ENCODE data around the gene SAMD7.

The SAMD7 gene

DNA sequence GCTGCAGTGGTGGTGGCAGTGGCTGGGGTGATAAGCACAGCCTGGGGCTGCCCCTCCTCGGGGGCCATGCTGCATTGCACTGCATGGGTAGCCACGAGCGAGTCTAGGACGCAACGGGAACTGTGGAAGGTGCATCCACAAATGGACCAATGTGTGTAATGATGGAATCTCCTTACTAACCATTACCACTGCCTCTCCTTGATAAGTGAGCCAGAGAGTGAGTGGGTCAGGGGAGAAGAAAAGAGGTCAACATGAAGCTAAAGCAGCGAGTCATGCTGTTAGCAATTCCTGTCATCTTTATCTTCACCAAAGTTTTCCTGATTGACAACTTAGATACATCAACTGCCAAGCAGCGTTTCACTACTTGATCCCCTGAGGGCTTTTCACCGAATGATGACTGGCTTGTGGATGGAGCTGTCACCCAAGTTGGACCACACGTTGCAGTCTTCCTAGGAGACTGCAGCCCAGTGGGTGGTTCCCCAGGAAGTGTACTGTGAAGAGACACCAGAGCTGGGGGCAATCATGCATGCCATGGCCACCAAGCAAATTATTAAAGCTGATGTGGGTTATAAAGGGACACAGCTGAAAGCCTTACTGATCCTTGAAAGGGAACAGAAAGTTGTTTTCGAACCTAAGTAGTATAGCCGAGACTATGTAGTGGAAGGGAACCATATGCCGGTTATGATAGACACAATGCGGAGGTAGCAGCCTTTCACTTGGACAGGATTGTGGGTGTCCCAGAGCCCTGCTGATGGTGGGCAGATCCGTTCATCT, 20.6 kb downstream of the SAMD7 start:
- in situ Hi-C loops (cut with MboI; ENCODE audit: low sequenced_read_pairs): no loop called here
- Histone ChIP-seq H3K4me1 (no peaks in the 10 kb centered on the region), H3K9me3 (no peaks in the 10 kb centered on the region), H3K36me3 (replicated peaks) (no peaks in the 10 kb centered on the region), H3K27me3 (ENCODE audit: low read depth) (peaks cover 4% of the 10 kb centered on the region; the same call in 1 of the 2 replicates), H3K4me3 (no peak overlapping the region)
- no peak for DNase-seq (ENCODE audit: low spot score in 2 of 2)

DNA sequence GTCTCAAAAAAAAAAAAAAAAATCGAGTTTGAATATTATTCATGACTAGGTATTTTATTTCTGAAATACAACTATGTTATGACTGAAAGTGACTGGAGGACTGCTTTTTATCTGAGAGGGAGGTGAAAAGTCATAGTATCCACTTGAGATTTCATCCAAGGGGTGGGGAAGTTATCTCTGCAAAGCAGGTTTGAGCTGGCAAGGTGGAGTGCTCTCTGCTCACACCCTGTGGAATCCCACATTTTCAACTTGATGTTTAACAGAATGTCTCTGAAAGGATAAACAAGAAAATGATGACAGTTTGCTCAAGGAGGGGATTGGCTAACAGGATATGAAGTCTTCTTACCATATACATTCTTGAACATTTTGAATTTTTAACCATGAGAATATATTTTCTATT, 27.9 kb downstream of the SAMD7 start:
- H3K4me1 ChIP-seq: no peaks in the 10 kb centered on the region
- no peaks in the 10 kb centered on the region for H3K36me3 ChIP-seq (replicated peaks)
- no peaks in the 10 kb centered on the region for H3K9me3 ChIP-seq
- H3K4me3 ChIP-seq: no peak overlapping the region
- peaks cover 4% of the 10 kb centered on the region; the same call in 1 of the 2 replicates for H3K27me3 ChIP-seq (ENCODE audit: low read depth)
- DNase-seq (ENCODE audit: low spot score in 2 of 2): no peak
- in situ Hi-C loops (cut with MboI; ENCODE audit: low sequenced_read_pairs): no loop called here

- H3K4me3 ChIP-seq: no peak overlapping the region
- no peaks in the 10 kb centered on the region for H3K9me3 ChIP-seq
- DNase-seq (ENCODE audit: low spot score in 2 of 2): no peak
- H3K4me1 ChIP-seq: no peaks in the 10 kb centered on the region
- in situ Hi-C loops (cut with MboI; ENCODE audit: low sequenced_read_pairs): no loop called here
- H3K36me3 ChIP-seq (replicated peaks): no peaks in the 10 kb centered on the region
- peaks cover 4% of the 10 kb centered on the region; the same call in 1 of the 2 replicates for H3K27me3 ChIP-seq (ENCODE audit: low read depth)
Measured at GRCh38 chr3:169939751-169940150, 28.4 kb downstream of the SAMD7 start.

- in situ Hi-C loops (cut with MboI; ENCODE audit: low sequenced_read_pairs): no loop called here
- Histone ChIP-seq H3K4me3 (no peak overlapping the region), H3K4me1 (no peaks in the 10 kb centered on the region), H3K36me3 (replicated peaks) (no peaks in the 10 kb centered on the region), H3K27me3 (ENCODE audit: low read depth) (no peaks in the 10 kb centered on the region), H3K9me3 (no peaks in the 10 kb centered on the region)
- DNase-seq (ENCODE audit: low spot score in 2 of 2): no peak
Measured at GRCh38 chr3:169940470-169941181, 29.3 kb downstream of the SAMD7 start.

GRCh38 chr3:169945313-169945712, 33.9 kb downstream of the SAMD7 start:
- no peak for DNase-seq (ENCODE audit: low spot score in 2 of 2)
- Histone ChIP-seq H3K36me3 (replicated peaks) (no peaks in the 10 kb centered on the region), H3K4me3 (no peak overlapping the region), H3K9me3 (no peaks in the 10 kb centered on the region), H3K27me3 (ENCODE audit: low read depth) (no peaks in the 10 kb centered on the region), H3K4me1 (no peaks in the 10 kb centered on the region)
- in situ Hi-C loops (cut with MboI; ENCODE audit: low sequenced_read_pairs): no loop called here

- in situ Hi-C loops (cut with MboI; ENCODE audit: low sequenced_read_pairs): no loop called here
- Histone ChIP-seq H3K27me3 (ENCODE audit: low read depth) (no peaks in the 10 kb centered on the region), H3K9me3 (no peaks in the 10 kb centered on the region), H3K4me3 (no peak overlapping the region), H3K4me1 (no peaks in the 10 kb centered on the region), H3K36me3 (replicated peaks) (no peaks in the 10 kb centered on the region)
- no peak for DNase-seq (ENCODE audit: low spot score in 2 of 2)
Measured at GRCh38 chr3:169946336-169946735, 35.0 kb downstream of the SAMD7 start.

- Histone ChIP-seq H3K9me3 (no peaks in the 10 kb centered on the region), H3K4me3 (no peak overlapping the region), H3K4me1 (no peaks in the 10 kb centered on the region), H3K27me3 (ENCODE audit: low read depth) (no peaks in the 10 kb centered on the region), H3K36me3 (replicated peaks) (no peaks in the 10 kb centered on the region)
- no peak for DNase-seq (ENCODE audit: low spot score in 2 of 2)
- in situ Hi-C loops (cut with MboI; ENCODE audit: low sequenced_read_pairs): no loop called here
Measured at GRCh38 chr3:169948559-169949448, 37.4 kb downstream of the SAMD7 start.

DNA sequence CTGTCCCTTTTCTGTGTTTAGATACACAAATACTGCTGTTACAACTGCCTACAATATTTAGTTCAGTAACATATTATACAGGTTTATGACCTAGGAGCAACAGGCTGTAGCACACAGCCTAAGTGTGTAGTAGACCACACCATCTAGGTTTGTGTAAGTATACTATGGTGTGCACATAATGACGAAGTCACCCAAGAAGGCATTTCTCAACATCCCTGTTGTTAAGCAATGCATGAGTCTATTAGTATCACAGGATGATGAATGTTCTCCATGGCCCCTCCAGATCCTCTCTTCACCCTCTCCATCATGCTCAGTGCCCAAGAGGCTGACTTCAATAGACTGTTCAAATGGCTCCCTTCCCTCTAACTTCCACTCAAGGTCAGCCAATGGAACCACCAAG, 40.7 kb downstream of the SAMD7 start:
- Histone ChIP-seq H3K27me3 (ENCODE audit: low read depth) (no peaks in the 10 kb centered on the region; the same call in 1 of the 2 replicates), H3K4me3 (no peak overlapping the region), H3K36me3 (replicated peaks) (no peaks in the 10 kb centered on the region), H3K4me1 (no peaks in the 10 kb centered on the region), H3K9me3 (no peaks in the 10 kb centered on the region)
- no peak for DNase-seq (ENCODE audit: low spot score in 2 of 2)
- in situ Hi-C loops (cut with MboI; ENCODE audit: low sequenced_read_pairs): no loop called here

DNA sequence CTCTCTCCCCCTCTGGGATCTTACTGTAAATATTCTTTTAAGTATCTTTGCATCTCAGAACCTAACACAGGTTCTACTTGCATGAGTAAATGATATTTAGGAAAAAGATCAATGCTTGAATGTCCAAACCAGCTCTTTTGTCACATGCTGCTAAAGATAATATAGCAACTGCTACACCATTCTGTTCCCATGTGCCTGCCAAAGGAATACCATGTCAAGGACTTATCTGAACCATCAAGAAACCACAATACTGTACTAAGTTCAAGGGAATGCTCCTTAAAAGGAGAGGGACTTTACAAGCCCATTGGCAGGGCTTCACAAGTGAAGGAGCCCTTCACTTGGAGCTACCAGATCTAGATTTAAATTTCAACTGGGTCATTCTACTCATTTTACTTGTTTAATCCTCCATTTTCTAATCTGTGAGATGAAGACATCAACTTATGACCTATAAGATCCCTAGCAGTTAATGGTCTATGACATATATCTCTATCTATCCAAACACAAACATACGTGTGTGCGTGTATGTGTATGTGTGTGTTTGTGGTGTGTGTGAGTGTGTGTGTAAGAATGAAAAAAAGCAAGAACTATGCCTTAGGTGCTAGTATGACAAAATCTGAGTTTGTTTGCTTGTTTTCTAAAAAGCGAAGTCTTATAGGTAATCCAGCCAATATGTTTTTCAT, 42.2 kb downstream of the SAMD7 start:
- no peaks in the 10 kb centered on the region for H3K9me3 ChIP-seq
- H3K36me3 ChIP-seq (replicated peaks): no peaks in the 10 kb centered on the region
- in situ Hi-C loops (cut with MboI; ENCODE audit: low sequenced_read_pairs): no loop called here
- H3K27me3 ChIP-seq (ENCODE audit: low read depth): no peaks in the 10 kb centered on the region; the same call in 1 of the 2 replicates
- no peaks in the 10 kb centered on the region for H3K4me1 ChIP-seq
- H3K4me3 ChIP-seq: no peak overlapping the region
- DNase-seq (ENCODE audit: low spot score in 2 of 2): no peak

- no peak overlapping the region for H3K4me3 ChIP-seq
- no peaks in the 10 kb centered on the region for H3K9me3 ChIP-seq
- H3K36me3 ChIP-seq (replicated peaks): no peaks in the 10 kb centered on the region
- no peaks in the 10 kb centered on the region for H3K4me1 ChIP-seq
- no peak for DNase-seq (ENCODE audit: low spot score in 2 of 2)
- in situ Hi-C loops (cut with MboI; ENCODE audit: low sequenced_read_pairs): no loop called here
- no peaks in the 10 kb centered on the region; the same call in 1 of the 2 replicates for H3K27me3 ChIP-seq (ENCODE audit: low read depth)
Measured at GRCh38 chr3:169954142-169954756, 42.9 kb downstream of the SAMD7 start.

GRCh38 chr3:169955406-169955805, 44.0 kb downstream of the SAMD7 start:
- Histone ChIP-seq H3K27me3 (ENCODE audit: low read depth) (no peaks in the 10 kb centered on the region; the same call in 1 of the 2 replicates), H3K4me1 (no peaks in the 10 kb centered on the region)

DNA sequence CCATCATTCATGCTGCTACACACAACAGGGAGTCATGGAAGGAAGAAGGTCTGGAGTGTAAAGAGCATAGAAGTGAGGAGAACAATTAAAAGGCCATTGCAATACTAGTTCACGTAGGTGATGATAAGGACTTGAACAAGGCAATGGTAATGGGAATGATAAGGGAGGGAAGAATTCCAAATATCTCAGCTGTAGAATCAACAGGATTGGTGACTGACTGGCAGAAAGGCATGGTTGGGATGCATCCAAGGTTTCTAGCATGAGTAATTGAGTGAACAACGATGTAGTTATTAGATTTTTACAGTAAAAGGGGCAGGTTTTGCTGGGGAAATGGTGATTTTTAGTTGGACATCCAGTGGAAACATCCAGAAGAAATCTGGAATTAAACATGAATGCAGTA, 52.8 kb downstream of the SAMD7 start:
- in situ Hi-C loops (cut with MboI; ENCODE audit: low sequenced_read_pairs): no loop called here
- Histone ChIP-seq H3K27me3 (ENCODE audit: low read depth) (no peaks in the 10 kb centered on the region), H3K4me1 (peaks cover 10% of the 10 kb centered on the region), H3K36me3 (replicated peaks) (no peaks in the 10 kb centered on the region), H3K9me3 (no peaks in the 10 kb centered on the region), H3K4me3 (no peak overlapping the region)
- DNase-seq (ENCODE audit: low spot score in 2 of 2): no peak

More at GRCh38 chr3:169955406-169955805, 44.0 kb downstream of the SAMD7 start:
- Histone ChIP-seq H3K4me3 (no peak overlapping the region), H3K36me3 (replicated peaks) (no peaks in the 10 kb centered on the region), H3K9me3 (no peaks in the 10 kb centered on the region)
- in situ Hi-C loops (cut with MboI; ENCODE audit: low sequenced_read_pairs): no loop called here
- no peak for DNase-seq (ENCODE audit: low spot score in 2 of 2)

All from HAP-1 (cell line).